Activated CD4-positive, alpha-beta T cell treated with anti-CD3 and anti-CD28 coated beads, Interleukin-2, amount 50 U/mL, for 48 hours (primary cell): Measurements from ENCODE around the gene NFATC3.

ENCODE experiments used
- DNase-seq, 2 experiments: peaks; one replicate each; pipeline ENCODE4 v3.0.0-alpha.2; 2020

The NFATC3 gene

DNA sequence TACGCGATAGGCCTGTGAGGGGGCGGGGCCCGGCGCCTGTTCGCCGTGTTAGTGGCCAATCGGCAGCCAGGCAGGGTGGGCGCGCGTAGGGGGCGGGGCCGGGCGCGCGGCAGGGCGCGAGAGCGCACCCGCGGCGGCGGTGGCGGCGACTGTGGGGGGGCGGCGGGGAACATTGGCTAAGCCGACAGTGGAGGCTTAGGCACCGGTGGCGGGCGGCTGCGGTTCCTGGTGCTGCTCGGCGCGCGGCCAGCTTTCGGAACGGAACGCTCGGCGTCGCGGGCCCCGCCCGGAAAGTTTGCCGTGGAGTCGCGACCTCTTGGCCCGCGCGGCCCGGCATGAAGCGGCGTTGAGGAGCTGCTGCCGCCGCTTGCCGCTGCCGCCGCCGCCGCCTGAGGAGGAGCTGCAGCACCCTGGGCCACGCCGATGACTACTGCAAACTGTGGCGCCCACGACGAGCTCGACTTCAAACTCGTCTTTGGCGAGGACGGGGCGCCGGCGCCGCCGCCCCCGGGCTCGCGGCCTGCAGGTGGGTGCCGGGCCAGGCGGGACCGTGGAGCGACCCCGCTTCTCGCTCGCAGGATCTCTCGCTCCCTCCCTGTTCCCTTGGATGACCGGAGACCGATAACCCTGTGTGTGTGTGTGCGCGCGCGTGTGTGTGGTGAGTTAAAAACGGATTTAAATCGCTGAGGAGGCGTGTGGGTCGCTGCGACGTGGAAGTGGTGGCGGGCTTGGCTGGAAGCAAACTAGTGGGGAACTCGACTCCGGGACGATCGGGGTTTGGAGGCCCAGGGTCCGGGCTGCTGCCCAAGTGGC is at the start of gene NFATC3:
Gene NFATC3 (plus strand): TSS at position 112 of the 813 bp plus-strand sequence. CDS start 312 bp downstream, at position 424.
- DNase-seq = peak; percentile 99

DNA sequence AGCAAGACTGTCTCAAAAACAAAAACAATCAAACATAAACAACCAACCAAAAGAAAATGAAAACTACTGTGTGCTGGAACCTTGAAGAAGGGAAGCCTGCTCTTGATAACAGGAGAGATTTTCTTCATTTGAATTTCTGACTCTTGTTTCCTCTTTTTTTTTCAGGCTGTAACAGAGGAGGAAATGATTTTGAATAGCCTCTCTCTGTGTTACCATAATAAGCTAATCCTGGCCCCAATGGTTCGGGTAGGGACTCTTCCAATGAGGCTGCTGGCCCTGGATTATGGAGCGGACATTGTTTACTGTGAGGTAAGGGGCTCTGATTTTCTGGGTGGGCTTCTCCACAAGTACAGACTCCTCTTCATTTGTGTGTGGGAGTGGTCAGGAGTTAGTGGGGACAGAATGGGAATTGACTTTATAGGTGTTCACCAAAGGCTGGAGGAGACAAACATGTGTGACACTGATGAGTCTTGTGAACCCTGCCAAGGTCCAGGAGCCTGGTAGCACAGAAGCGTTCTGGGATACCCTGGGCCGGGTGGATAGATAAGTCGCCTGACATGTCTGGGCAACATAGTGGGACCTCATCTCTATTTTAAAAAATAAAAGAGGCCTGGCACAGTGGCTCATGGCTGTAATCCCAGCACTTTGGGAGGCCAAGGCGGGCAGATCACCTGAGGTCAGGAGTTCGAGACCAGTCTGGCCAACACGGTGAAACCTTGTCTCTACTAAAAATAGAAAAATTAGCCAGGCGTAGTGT is 47.2 kb upstream of the NFATC3 start:
- DNase-seq = no peak

GRCh38 chr16:68040506-68041288 is 44.5 kb upstream of the NFATC3 start:
- DNase-seq = peak; percentile 91 to 93

DNA sequence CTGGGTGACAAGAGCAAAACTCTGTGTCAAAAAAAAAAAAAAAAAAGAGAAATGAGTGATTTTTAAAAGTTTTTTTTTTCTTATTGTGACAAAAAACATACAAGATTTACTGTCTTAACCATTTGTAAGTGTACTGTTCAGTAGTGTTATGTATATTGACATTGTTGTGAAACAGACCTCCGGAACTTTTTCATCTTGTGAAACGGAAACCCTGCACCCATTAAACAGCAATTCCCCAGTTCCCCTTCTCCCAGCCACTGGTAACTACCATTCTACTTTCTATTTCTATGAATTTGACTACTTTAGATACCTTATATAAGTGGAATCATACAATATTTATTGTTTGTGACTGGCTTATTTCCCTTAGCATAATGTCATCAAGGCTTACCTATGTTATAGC is 43.4 kb upstream of the NFATC3 start:
- no peak for DNase-seq

DNA sequence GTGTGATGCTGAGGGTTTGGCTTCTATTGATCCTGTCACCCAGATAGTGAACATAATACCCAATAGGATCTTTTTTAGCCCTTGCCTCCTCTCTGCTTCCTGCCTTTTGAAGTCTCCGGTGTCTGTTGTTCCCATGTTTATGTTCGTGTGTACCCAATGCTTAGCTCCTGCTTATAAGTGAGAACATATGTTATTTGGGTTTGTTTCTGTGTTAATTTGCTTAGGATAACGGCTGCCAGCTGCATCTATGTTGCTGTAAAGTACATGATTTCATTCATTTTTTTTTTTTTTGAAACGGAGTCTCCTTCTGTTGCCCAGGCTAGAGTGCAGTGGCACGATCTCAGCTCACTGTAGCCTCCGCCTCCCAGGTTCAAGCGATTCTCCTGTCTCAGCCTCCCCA is 39.1 kb upstream of the NFATC3 start:
- no peak for DNase-seq

DNA sequence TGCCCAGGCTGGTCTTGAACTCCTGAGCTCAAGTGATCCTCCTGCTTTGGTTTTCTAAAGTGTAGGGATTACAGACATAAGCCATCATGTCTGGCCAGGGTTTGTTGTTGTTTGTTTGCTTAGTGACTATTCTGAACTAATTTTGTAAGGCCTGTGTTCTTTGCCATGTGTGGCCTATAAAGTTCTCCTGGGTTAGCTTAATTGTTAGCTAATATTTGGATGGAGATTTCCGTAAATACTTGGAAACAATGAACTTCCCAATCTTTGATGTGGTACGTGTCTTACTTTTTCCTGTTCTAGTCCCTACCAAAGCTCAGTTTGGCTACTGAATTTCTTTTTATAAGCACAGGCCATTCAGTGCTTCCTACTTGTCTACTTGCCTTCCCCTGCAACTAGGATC is 37.2 kb upstream of the NFATC3 start:
- no peak for DNase-seq

- DNase-seq = no peak
These were observed 35.7 kb upstream of the NFATC3 start for GRCh38 chr16:68049449-68049848.

GRCh38 chr16:68055395-68055794 is 29.8 kb upstream of the NFATC3 start:
- no peak for DNase-seq

DNA sequence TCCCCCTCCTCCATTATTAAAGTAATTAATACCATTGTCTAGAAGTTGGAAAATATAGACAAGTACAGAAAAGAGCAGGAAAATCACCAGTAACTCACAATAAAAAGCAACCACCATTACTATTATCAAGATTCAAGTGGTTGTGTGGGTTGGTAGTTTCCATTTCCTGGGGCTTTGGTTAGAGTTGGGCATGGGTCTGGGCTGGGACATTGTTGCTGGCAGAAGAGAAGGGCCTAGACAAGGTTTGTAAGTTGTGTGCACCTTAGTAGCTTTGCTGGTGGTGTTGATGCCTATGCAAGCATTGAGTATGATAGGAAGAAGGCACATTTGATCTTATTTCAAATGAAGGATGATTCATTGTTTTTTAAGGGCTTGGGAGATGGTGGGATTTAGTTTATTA is 25.4 kb upstream of the NFATC3 start:
- DNase-seq = no peak

DNA sequence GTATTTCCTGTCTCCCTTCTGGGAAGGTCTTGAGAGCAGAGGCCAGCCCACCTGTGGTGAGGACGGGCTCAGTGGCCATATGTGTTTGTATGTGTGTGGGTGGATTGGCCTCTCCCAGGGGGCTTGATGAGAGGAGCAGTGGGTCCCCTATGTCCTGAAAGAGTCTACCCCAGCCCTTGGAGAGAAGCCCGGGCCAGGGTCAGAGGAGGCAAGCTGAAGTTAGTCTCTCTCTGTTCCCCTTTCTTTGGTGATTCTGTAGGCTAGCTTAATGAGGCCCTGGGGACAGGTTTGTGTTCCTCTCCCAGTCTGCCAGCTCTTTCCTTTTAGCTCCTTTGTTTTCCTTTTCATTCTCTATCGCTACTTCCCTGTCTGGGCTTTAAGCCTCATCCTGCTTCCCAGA is 23.8 kb upstream of the NFATC3 start:
- no peak for DNase-seq

DNA sequence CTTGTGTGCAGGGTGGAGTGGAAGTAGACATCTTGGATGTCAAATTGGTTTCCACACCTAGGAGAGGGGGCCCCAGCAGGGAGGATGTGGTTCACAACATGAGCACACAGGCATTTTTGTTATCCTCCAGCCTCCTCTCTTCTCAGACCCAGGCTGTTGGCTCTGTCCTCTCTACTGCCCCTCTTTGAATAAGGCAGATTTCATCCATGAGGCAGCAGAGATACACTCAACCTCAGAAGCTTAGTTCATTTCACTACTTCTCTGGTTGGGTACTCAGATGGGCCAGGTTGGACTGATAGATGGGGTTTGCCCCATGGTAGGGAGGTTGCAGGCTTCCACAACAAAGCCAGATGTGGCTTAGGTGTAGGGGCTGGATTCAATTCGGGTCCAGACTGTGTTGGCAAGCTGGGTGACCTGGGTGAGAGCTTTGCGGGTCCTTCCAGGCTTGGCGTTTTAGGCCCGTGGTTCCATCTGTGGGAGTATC is 22.2 kb upstream of the NFATC3 start:
- DNase-seq = no peak

GRCh38 chr16:68064791-68065365 is 20.3 kb upstream of the NFATC3 start:
- peak; percentile 76 to 84 for DNase-seq

DNA sequence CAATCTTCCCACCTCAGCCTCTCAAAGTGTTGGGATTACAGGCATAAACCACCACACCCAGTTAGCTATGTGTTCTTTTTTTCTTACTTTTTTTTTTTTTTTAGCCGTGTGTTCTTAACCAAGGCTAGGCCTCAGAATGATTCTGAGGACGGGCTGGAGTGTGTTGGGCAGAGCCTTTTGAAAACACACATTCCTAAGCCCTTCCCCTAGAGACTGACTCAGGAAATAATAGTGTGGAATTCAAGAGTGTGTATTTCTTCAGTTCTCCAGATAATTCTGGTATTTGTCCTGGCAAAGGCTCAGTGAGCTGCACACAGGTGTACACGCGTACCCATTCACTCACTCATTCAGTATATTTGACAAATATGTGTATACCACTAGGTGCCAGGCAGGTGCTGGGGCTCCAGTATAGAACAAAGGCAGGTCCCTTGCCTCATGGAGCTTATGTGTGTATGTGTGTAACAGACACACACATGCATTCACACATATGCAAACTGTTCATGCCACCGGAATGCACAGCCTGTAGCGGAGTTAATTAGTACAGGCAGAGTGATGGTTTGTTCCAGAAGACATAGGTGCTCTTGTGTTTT is 19.4 kb upstream of the NFATC3 start:
- DNase-seq = no peak

- DNase-seq = no peak
These were observed 18.4 kb upstream of the NFATC3 start for GRCh38 chr16:68066763-68067162.

GRCh38 chr16:68068926-68069325 is 16.2 kb upstream of the NFATC3 start:
- no peak for DNase-seq

GRCh38 chr16:68069511-68070248 is 15.5 kb upstream of the NFATC3 start:
- DNase-seq = no peak

GRCh38 chr16:68070249-68070730 is 14.9 kb upstream of the NFATC3 start:
- DNase-seq = no peak

GRCh38 chr16:68070806-68071517 is 14.2 kb upstream of the NFATC3 start:
- no peak for DNase-seq

DNA sequence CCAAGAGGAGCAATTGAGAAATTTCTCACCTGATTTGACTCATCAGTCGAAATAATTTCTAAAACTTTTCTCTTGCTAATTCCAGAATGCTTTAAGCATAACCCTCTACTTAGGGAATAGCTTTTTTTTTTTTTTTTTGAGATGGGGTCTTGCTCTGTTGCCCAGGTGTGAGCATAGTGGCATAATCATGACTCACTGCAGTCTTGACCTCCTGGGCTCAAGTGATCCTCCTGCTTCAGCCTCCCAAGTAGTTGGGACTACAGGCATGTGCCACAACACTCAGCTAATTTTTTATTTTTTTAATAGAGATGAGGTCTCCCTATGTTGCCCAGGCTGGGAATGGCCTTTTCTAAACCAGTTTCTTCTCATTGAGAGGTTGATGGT is 13.7 kb upstream of the NFATC3 start:
- no peak for DNase-seq

DNA sequence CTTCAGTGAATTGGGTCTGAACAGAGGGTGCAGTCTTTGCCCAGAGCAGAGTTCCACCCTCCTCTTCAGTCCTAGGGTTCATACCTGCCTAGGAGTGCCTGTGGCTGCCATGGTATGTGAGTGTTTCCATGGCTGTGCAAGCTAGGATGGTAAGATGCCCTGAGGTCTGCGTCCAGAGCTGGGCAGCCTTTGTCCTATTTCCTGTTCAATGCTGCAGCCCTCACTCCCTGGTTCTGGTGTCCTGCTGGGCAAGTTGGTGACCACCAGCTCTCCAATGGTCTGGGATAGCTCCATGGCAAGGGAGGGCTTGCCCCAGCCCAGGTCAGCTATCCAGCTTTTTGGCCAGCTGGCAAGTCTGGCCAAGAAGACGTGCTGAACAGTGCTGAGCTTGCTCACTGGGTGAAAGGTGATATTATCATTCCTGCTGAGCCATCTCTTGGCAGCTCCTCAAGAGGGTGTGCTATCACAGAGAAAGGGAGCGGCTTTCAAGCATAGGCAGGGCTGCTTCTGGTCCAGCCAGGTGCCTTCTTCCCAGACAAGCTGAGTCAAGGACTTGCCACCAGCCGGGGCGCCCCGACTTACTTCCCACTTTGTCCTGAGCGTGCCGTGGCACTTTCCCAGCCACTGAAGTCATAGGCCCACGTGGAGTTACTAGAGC is 13.0 kb upstream of the NFATC3 start:
- no peak for DNase-seq
